ENCODE data around the gene GALNT17.

Gene GALNT17

DNA sequence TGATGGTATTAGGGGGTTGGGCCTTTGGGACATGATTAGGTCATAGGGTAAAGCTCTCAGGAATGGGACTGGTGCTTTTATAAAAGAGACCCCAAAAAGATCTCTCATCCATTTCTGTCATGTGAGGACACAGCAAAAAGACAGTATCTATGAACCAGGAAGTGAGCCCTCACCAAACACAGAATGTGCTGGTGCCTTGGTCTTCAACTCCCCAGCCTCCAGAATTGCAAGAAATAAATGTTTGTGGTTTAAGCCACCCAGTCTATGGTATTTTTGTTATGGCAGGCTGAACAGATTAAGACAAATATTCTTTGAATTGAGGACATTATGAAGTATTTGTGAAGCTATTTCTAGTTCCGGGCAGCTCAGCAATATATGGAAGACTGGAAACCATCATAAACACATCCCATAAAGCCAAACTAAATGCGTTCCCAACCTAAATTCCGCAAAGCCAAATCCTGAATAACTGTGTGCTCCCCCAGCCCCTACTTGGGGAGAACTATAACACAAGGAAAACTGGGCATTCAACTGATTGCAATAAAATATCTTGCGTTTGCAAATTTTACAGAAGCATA, 153.7 kb downstream of the GALNT17 start:
- in situ Hi-C loops (cut with MboI; ENCODE audit: low sequenced_read_pairs, unreplicated experiment): no loop called here
- TF ChIP-seq, protein P1, sequence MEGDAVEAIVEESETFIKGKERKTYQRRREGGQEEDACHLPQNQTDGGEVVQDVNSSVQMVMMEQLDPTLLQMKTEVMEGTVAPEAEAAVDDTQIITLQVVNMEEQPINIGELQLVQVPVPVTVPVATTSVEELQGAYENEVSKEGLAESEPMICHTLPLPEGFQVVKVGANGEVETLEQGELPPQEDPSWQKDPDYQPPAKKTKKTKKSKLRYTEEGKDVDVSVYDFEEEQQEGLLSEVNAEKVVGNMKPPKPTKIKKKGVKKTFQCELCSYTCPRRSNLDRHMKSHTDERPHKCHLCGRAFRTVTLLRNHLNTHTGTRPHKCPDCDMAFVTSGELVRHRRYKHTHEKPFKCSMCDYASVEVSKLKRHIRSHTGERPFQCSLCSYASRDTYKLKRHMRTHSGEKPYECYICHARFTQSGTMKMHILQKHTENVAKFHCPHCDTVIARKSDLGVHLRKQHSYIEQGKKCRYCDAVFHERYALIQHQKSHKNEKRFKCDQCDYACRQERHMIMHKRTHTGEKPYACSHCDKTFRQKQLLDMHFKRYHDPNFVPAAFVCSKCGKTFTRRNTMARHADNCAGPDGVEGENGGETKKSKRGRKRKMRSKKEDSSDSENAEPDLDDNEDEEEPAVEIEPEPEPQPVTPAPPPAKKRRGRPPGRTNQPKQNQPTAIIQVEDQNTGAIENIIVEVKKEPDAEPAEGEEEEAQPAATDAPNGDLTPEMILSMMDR (IDR thresholded peaks at IDR 0.05; ENCODE audit: borderline replicate concordance, control extremely low read depth, extremely low read depth, insufficient read depth, missing control alignments): no peak
- no peak for DNase-seq (ENCODE audit: low spot score)

GRCh38 chr7:71286336-71286735, 154.4 kb downstream of the GALNT17 start:
- DNase-seq (ENCODE audit: low spot score): no peak
- in situ Hi-C loops (cut with MboI; ENCODE audit: low sequenced_read_pairs, unreplicated experiment): no loop called here
- TF ChIP-seq, protein P1 (IDR thresholded peaks at IDR 0.05; ENCODE audit: borderline replicate concordance, control extremely low read depth, extremely low read depth, insufficient read depth, missing control alignments): no peak

DNA sequence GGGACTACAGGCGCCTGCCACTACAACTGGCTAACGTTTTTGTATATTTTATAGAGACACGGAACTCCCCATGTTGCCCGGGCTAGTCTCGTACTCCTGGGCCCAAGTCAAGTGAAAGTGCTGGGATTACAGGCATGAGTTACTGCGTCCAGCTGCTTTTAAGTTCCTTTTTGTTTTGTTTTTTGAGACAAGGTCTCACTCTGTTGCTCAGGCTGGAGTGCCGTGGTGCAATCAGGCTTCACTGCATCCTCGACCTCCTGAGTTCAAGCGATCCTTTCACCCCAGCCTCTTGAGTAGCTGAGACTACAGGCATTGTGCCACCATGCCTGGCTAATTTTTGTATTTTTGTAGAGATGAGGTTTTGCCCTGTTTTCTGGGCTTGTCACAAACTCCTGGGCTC, 155.0 kb downstream of the GALNT17 start:
- TF ChIP-seq, protein P1 (IDR thresholded peaks at IDR 0.05; ENCODE audit: borderline replicate concordance, control extremely low read depth, extremely low read depth, insufficient read depth, missing control alignments): no peak
- in situ Hi-C loops (cut with MboI; ENCODE audit: low sequenced_read_pairs, unreplicated experiment): no loop called here
- DNase-seq (ENCODE audit: low spot score): no peak

- DNase-seq (ENCODE audit: low spot score): no peak
- TF ChIP-seq, protein P1 (IDR thresholded peaks at IDR 0.05; ENCODE audit: borderline replicate concordance, control extremely low read depth, extremely low read depth, insufficient read depth, missing control alignments): no peak
- in situ Hi-C loops (cut with MboI; ENCODE audit: low sequenced_read_pairs, unreplicated experiment): no loop called here
Measured at GRCh38 chr7:71290452-71290851, 158.5 kb downstream of the GALNT17 start.

DNA sequence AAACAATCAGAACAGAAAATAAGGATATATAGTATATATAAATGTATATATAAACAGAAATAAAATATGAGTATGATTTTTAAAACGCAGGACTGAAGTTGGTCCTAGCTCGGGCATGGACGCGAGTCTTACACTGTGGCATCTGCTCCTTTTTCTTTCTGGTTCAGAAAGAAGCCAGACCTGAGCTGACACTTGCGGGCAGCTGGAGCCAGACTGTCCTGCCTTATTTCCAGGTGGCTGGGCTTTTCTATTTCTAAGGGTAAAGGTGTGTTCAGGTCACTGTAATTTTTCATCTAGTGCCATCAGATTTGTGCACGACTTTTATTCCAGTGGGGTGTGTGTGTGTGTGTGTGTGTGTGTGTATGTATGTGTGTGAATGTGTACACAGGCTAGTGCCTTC, 166.4 kb downstream of the GALNT17 start:
- TF ChIP-seq, protein P1 (IDR thresholded peaks at IDR 0.05; ENCODE audit: borderline replicate concordance, control extremely low read depth, extremely low read depth, insufficient read depth, missing control alignments): no peak
- in situ Hi-C loops (cut with MboI; ENCODE audit: low sequenced_read_pairs, unreplicated experiment): no loop called here
- no peak for DNase-seq (ENCODE audit: low spot score)

- TF ChIP-seq, protein P1 (IDR thresholded peaks at IDR 0.05; ENCODE audit: borderline replicate concordance, control extremely low read depth, extremely low read depth, insufficient read depth, missing control alignments): no peak
- in situ Hi-C loops (cut with MboI; ENCODE audit: low sequenced_read_pairs, unreplicated experiment): no loop called here
- DNase-seq (ENCODE audit: low spot score): no peak
Measured at GRCh38 chr7:71300086-71300485, 168.1 kb downstream of the GALNT17 start.
